ENCODE results near the gene KCNK15.

Gene KCNK15

GRCh38 chr20:44714701-44715498, 30.8 kb upstream of the KCNK15 start, which contains the start of gene CCN5:
Gene CCN5, plus strand, starts transcription at chr20:44715369. Its CDS starts 22 bp downstream, at chr20:44715391.
- DNase-seq (ENCODE audit: extremely low read depth in 1 of 2, low read depth in 1 of 2): no peak

- no peak for DNase-seq (ENCODE audit: extremely low read depth in 1 of 2, low read depth in 1 of 2)
Observed at GRCh38 chr20:44715499-44716308, 30.0 kb upstream of the KCNK15 start.

GRCh38 chr20:44716309-44717106, 29.2 kb upstream of the KCNK15 start:
- DNase-seq (ENCODE audit: extremely low read depth in 1 of 2, low read depth in 1 of 2): no peak

GRCh38 chr20:44717986-44718385, 27.7 kb upstream of the KCNK15 start:
- no peak for DNase-seq (ENCODE audit: extremely low read depth in 1 of 2, low read depth in 1 of 2)

GRCh38 chr20:44719841-44720240, 25.8 kb upstream of the KCNK15 start:
- DNase-seq (ENCODE audit: extremely low read depth in 1 of 2, low read depth in 1 of 2): no peak

GRCh38 chr20:44720621-44720996, 25.1 kb upstream of the KCNK15 start:
- DNase-seq (ENCODE audit: extremely low read depth in 1 of 2, low read depth in 1 of 2): no peak

GRCh38 chr20:44720997-44721784, 24.5 kb upstream of the KCNK15 start:
- DNase-seq (ENCODE audit: extremely low read depth in 1 of 2, low read depth in 1 of 2): no peak

- DNase-seq (ENCODE audit: extremely low read depth in 1 of 2, low read depth in 1 of 2): no peak
Observed at GRCh38 chr20:44721785-44722054, 23.9 kb upstream of the KCNK15 start.

- no peak for DNase-seq (ENCODE audit: extremely low read depth in 1 of 2, low read depth in 1 of 2)
Observed at GRCh38 chr20:44722990-44723389, 22.7 kb upstream of the KCNK15 start.

GRCh38 chr20:44723391-44723790, 22.3 kb upstream of the KCNK15 start:
- DNase-seq (ENCODE audit: extremely low read depth in 1 of 2, low read depth in 1 of 2): no peak

GRCh38 chr20:44723798-44724362, 21.8 kb upstream of the KCNK15 start:
- DNase-seq (ENCODE audit: extremely low read depth in 1 of 2, low read depth in 1 of 2): no peak

- no peak for DNase-seq (ENCODE audit: extremely low read depth in 1 of 2, low read depth in 1 of 2)
Observed at GRCh38 chr20:44724423-44725091, 21.1 kb upstream of the KCNK15 start.

GRCh38 chr20:44725837-44726236, 19.8 kb upstream of the KCNK15 start:
- DNase-seq (ENCODE audit: extremely low read depth in 1 of 2, low read depth in 1 of 2): no peak

GRCh38 chr20:44727039-44727438, 18.6 kb upstream of the KCNK15 start:
- no peak for DNase-seq (ENCODE audit: extremely low read depth in 1 of 2, low read depth in 1 of 2)

GRCh38 chr20:44727651-44728050, 18.0 kb upstream of the KCNK15 start:
- DNase-seq (ENCODE audit: extremely low read depth in 1 of 2, low read depth in 1 of 2): no peak

- DNase-seq (ENCODE audit: extremely low read depth in 1 of 2, low read depth in 1 of 2): no peak
Observed at GRCh38 chr20:44728801-44729443, 16.7 kb upstream of the KCNK15 start.

GRCh38 chr20:44730441-44730840, 15.2 kb upstream of the KCNK15 start:
- no peak for DNase-seq (ENCODE audit: extremely low read depth in 1 of 2, low read depth in 1 of 2)

GRCh38 chr20:44731657-44732056, 14.0 kb upstream of the KCNK15 start:
- no peak for DNase-seq (ENCODE audit: extremely low read depth in 1 of 2, low read depth in 1 of 2)

GRCh38 chr20:44732327-44732726, 13.3 kb upstream of the KCNK15 start:
- DNase-seq (ENCODE audit: extremely low read depth in 1 of 2, low read depth in 1 of 2): no peak

Data from stimulated activated CD8-positive, alpha-beta memory T cell treated with anti-CD3 and anti-CD28 coated beads, Interleukin-7, amount 100 ng/mL, for 48 hours (primary cell).